ENCODE results near the gene MYO1D.

The MYO1D gene

DNA sequence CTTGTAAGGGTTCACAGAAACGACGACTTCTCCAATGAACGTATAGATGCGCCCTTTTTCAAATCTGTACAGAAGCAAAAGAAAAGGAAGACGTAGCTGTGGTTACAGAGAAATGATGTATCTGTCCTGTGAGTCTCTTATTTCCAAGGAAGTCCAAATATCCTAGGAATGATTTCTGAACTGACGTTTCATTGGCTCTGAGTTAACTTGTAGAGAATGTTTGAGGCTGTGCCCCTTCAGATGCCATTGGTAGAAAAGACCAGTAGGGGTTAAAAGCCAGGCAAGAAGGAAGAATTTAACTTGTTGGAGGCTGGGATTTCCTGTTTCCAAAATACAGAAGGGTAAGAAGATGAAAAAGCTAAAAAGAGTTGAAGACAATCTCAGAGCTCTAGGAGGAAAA is 96.2 kb downstream of the MYO1D start:
- Histone ChIP-seq H3K27ac (ENCODE audit: low read length) (no peak overlapping the region), H3K27me3 (ENCODE audit: control insufficient read depth in 1 of 2, insufficient read depth in 2 of 2, low read length in 2 of 2) (no peaks in the 10 kb centered on the region), H3K4me1 (ENCODE audit: control insufficient read depth, insufficient read depth, low read length) (no peaks in the 10 kb centered on the region), H3K9ac (ENCODE audit: low read length in 2 of 2) (no peak overlapping the region), H3K4me3 (ENCODE audit: low read length in 2 of 2) (no peak overlapping the region), H3K36me3 (ENCODE audit: control insufficient read depth in 2 of 2, insufficient read depth in 2 of 2, low read length in 2 of 2) (no peaks in the 10 kb centered on the region), H3K9me3 (ENCODE audit: control insufficient read depth in 2 of 2, low read length in 2 of 2) (no peaks in the 10 kb centered on the region)

DNA sequence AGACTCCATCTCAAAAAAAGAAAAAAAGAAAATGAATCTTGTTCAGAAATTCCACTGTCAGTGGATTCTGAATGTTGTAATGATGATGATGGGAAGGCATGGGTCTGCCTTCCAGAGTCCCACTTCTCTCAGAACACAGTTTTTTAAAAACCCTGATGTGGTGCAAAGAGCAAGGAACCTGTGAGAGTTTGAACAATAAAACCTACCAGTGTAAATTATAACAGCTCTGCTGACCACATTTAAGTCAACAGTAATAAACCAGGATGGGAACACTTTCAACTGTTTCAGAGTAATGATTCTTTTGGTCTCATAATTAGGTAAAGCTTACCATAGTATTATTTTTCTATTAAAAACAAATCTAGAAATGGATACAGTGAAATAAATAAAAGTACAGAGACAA is 99.0 kb downstream of the MYO1D start:
- no peaks in the 10 kb centered on the region for H3K9me3 ChIP-seq (ENCODE audit: control insufficient read depth in 2 of 2, low read length in 2 of 2)
- H3K27ac ChIP-seq (ENCODE audit: low read length), result no peak overlapping the region
- H3K36me3 ChIP-seq (ENCODE audit: control insufficient read depth in 2 of 2, insufficient read depth in 2 of 2, low read length in 2 of 2), result no peaks in the 10 kb centered on the region
- no peak overlapping the region for H3K9ac ChIP-seq (ENCODE audit: low read length in 2 of 2)
- H3K4me1 ChIP-seq (ENCODE audit: control insufficient read depth, insufficient read depth, low read length), result no peaks in the 10 kb centered on the region
- no peaks in the 10 kb centered on the region for H3K27me3 ChIP-seq (ENCODE audit: control insufficient read depth in 1 of 2, insufficient read depth in 2 of 2, low read length in 2 of 2)
- H3K4me3 ChIP-seq (ENCODE audit: low read length in 2 of 2), result no peak overlapping the region

DNA sequence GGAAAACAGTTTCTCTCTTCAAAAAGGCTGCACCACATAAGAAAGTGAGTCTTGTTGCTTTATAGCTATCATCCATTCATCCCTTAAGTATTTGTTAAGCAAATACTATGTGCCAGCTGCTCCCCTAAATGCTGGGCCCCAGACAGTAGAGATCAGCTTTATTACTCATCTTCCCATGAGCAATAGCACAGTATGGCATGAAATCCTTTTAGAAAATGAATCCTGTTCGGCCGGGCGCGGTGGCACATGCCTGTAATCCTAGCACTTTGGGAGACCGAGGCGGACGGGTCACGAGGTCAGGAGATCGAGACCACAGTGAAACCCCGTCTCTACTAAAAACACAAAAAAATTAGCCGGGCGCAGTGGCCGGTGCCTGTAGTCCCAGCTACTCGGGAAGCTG is 99.5 kb downstream of the MYO1D start:
- H3K36me3 ChIP-seq (ENCODE audit: control insufficient read depth in 2 of 2, insufficient read depth in 2 of 2, low read length in 2 of 2), result peaks cover 0 to under 1% of the 10 kb centered on the region in 2 donors
- H3K9me3 ChIP-seq (ENCODE audit: control insufficient read depth in 2 of 2, low read length in 2 of 2), result no peaks in the 10 kb centered on the region
- no peak overlapping the region for H3K4me3 ChIP-seq (ENCODE audit: low read length in 2 of 2)
- no peak overlapping the region for H3K27ac ChIP-seq (ENCODE audit: low read length)
- H3K27me3 ChIP-seq (ENCODE audit: control insufficient read depth in 1 of 2, insufficient read depth in 2 of 2, low read length in 2 of 2), result no peaks in the 10 kb centered on the region
- H3K9ac ChIP-seq (ENCODE audit: low read length in 2 of 2), result no peak overlapping the region
- H3K4me1 ChIP-seq (ENCODE audit: control insufficient read depth, insufficient read depth, low read length), result no peaks in the 10 kb centered on the region

DNA sequence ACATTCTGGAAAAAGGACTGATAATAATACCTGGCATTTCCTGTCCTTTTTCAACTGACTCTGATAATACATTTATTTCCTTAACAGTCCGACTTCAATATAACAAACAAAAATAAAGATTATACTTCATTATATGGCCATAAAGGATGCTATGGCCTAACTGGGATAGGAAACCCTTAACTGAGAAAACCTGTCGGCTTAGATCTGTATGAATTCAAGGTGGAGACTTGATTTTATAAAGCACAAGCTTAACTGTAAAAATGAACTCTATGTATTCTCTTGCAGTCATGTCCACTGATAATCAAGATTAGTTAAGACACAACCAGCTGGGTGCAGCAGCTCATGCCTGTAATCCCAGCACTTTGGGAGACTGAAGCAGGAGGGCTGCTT is 102.2 kb downstream of the MYO1D start:
- Histone ChIP-seq H3K27ac (ENCODE audit: low read length) (no peak overlapping the region), H3K9ac (ENCODE audit: low read length in 2 of 2) (no peak overlapping the region)

DNA sequence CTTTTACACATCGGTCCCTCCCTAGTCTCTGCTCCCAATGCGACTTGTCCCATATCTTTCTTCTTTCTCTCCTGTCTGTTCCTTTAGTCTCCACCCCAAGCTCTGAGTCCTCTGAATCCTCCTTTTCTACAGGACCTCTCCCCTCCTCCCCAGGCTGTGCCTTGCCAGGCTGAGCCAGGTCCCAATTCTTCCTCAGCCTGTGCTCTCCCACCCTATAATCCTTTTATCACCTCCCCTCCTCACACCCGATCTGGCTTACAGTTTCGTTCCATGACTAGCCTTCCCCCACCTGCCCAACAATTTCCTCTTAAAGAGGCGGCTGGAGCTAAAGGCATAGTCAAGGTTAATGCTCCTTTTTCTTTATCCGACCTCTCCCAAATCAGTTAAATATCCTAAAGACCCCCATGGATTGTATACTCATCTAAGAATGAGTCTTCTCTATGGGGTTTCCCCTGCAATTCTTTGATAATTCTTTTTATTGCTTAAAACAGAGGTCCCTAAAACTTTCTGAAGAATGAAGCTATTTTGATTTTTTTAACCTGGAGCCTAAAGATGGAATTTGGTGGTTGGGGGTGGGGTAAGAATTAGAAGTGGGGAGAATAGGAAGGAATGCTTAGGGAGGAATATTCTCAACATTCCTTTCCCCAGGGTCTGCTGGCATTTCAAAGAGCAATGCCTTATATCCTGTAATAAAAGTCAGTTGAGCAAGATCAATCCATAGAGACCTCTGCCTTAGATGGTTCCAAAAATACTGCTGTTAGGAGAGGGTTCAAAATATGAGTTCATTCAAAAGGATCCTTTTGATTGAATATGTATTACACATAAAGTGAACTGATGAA is 102.8 kb downstream of the MYO1D start:
- H3K4me3 ChIP-seq (ENCODE audit: low read length in 2 of 2), result no peak overlapping the region
- H3K9ac ChIP-seq (ENCODE audit: low read length in 2 of 2), result no peak overlapping the region
- H3K36me3 ChIP-seq (ENCODE audit: control insufficient read depth in 2 of 2, insufficient read depth in 2 of 2, low read length in 2 of 2), result peaks cover 0 to 2% of the 10 kb centered on the region in 2 donors
- H3K27ac ChIP-seq (ENCODE audit: low read length), result no peak overlapping the region
- no peaks in the 10 kb centered on the region for H3K27me3 ChIP-seq (ENCODE audit: control insufficient read depth in 1 of 2, insufficient read depth in 2 of 2, low read length in 2 of 2)
- H3K4me1 ChIP-seq (ENCODE audit: control insufficient read depth, insufficient read depth, low read length), result no peaks in the 10 kb centered on the region
- H3K9me3 ChIP-seq (ENCODE audit: control insufficient read depth in 2 of 2, low read length in 2 of 2), result no peaks in the 10 kb centered on the region

More for the DNA sequence above, 102.2 kb downstream of the MYO1D start:
- no peak overlapping the region for H3K4me3 ChIP-seq (ENCODE audit: low read length in 2 of 2)
- H3K27me3 ChIP-seq (ENCODE audit: control insufficient read depth in 1 of 2, insufficient read depth in 2 of 2, low read length in 2 of 2), result no peaks in the 10 kb centered on the region
- H3K9me3 ChIP-seq (ENCODE audit: control insufficient read depth in 2 of 2, low read length in 2 of 2), result no peaks in the 10 kb centered on the region
- no peaks in the 10 kb centered on the region for H3K4me1 ChIP-seq (ENCODE audit: control insufficient read depth, insufficient read depth, low read length)
- H3K36me3 ChIP-seq (ENCODE audit: control insufficient read depth in 2 of 2, insufficient read depth in 2 of 2, low read length in 2 of 2), result peaks cover 0 to 2% of the 10 kb centered on the region in 2 donors

DNA sequence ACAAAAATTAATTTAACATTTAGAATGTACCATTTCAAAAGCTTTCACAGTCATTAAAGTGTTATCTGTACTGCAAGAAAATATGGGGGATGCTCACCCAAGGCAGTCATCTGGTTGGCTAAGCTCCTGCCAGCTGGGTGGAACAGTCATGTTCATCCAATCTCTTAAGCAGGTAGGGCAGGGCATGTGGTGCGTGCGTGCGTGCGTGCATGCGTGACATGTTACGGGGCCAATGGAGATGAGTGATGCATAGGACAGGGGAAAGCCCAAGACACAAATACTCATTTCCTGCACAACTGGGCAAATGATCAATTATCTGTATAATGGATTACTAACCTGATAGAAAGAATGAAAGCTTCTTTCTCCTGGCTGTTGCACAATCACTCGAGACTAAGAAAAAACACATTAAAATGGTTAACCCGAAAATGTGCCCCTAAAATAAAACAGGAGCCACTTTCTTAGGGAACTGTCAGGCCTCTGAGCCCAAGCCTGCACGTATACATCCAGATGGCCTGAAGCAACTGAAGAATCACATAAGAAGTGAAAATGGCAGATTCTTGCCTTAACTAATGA is 104.4 kb downstream of the MYO1D start:
- Histone ChIP-seq H3K27ac (ENCODE audit: low read length) (no peak overlapping the region), H3K4me1 (ENCODE audit: control insufficient read depth, insufficient read depth, low read length) (no peaks in the 10 kb centered on the region), H3K9ac (ENCODE audit: low read length in 2 of 2) (no peak overlapping the region), H3K4me3 (ENCODE audit: low read length in 2 of 2) (no peak overlapping the region), H3K9me3 (ENCODE audit: control insufficient read depth in 2 of 2, low read length in 2 of 2) (no peaks in the 10 kb centered on the region), H3K27me3 (ENCODE audit: control insufficient read depth in 1 of 2, insufficient read depth in 2 of 2, low read length in 2 of 2) (no peaks in the 10 kb centered on the region), H3K36me3 (ENCODE audit: control insufficient read depth in 2 of 2, insufficient read depth in 2 of 2, low read length in 2 of 2) (peaks cover 0 to 2% of the 10 kb centered on the region in 2 donors)

DNA sequence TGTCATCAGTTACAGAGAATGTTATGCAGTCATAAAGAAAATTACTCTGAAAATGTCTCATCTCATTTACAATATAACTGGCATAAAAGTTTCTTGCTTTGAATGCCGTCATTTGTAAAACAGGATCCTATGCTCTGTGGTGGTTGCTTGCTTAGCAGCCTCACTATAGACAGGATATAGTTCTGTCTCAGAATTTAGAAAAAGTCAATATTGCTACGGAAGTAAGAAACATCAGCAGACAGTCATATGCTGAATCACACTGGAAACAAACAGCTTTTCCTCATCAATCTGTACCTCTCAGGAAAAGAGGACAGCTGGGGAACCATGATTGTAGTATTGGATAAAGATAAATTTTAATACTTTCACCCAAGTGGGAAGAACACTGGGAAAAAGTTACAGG is 105.5 kb downstream of the MYO1D start:
- H3K9me3 ChIP-seq (ENCODE audit: control insufficient read depth in 2 of 2, low read length in 2 of 2), result no peaks in the 10 kb centered on the region
- H3K9ac ChIP-seq (ENCODE audit: low read length in 2 of 2), result no peak overlapping the region
- no peak overlapping the region for H3K4me3 ChIP-seq (ENCODE audit: low read length in 2 of 2)
- H3K4me1 ChIP-seq (ENCODE audit: control insufficient read depth, insufficient read depth, low read length), result no peaks in the 10 kb centered on the region
- no peak overlapping the region for H3K27ac ChIP-seq (ENCODE audit: low read length)
- H3K36me3 ChIP-seq (ENCODE audit: control insufficient read depth in 2 of 2, insufficient read depth in 2 of 2, low read length in 2 of 2), result peaks cover 0 to 2% of the 10 kb centered on the region in 2 donors
- no peaks in the 10 kb centered on the region for H3K27me3 ChIP-seq (ENCODE audit: control insufficient read depth in 1 of 2, insufficient read depth in 2 of 2, low read length in 2 of 2)

DNA sequence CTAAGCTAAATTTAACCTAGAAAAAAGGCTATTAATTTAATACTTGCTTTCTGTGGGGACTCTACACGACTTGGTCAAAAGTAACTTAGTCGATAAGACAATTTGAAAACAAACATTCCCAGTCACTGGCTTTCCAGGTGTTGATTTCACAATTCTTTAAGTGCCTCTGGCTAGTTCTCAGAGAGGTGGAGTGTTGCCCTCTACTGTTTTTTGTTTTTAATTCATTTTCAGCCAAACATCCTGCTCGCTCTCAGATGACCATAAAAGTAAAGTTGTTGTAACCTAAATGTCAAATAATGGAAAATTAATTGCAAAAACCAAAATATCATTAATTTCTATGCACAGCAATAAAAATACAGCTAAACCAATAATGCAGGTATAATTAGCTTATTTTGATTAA is 107.1 kb downstream of the MYO1D start:
- Histone ChIP-seq H3K9me3 (ENCODE audit: control insufficient read depth in 2 of 2, low read length in 2 of 2) (no peaks in the 10 kb centered on the region), H3K4me3 (ENCODE audit: low read length in 2 of 2) (no peak overlapping the region), H3K27me3 (ENCODE audit: control insufficient read depth in 1 of 2, insufficient read depth in 2 of 2, low read length in 2 of 2) (no peaks in the 10 kb centered on the region), H3K27ac (ENCODE audit: low read length) (no peak overlapping the region), H3K36me3 (ENCODE audit: control insufficient read depth in 2 of 2, insufficient read depth in 2 of 2, low read length in 2 of 2) (peaks cover 0 to 2% of the 10 kb centered on the region in 2 donors), H3K4me1 (ENCODE audit: control insufficient read depth, insufficient read depth, low read length) (no peaks in the 10 kb centered on the region), H3K9ac (ENCODE audit: low read length in 2 of 2) (no peak overlapping the region)

DNA sequence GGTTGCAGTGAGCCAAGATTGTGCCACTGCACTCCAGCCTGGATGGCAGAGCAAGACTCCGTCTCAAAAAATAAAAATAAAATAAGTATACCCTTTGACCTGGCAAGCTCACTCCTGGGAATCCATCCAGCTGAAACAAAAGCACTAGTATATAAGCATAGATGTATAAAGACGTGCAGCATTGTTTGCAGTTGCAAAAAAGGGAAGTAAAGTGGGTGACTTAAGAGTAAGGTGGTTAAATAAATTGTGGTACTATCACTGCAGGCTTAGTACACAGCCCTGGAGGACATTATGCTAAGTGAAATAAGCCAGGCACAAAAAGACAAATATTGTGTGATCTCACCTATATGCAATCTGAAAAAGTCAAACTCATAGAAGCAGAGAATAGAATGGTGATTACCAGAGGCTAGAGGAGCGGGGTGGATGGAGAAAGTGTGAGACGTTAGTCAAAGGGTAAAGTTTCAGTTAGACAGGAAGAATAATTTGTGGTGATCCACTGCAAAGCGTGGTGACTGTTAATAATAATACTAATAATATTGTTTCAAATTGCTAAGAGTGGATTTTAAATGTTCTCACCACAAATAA is 113.0 kb downstream of the MYO1D start:
- no peaks in the 10 kb centered on the region for H3K4me1 ChIP-seq (ENCODE audit: control insufficient read depth, insufficient read depth, low read length)
- no peaks in the 10 kb centered on the region for H3K9me3 ChIP-seq (ENCODE audit: control insufficient read depth in 2 of 2, low read length in 2 of 2)
- H3K36me3 ChIP-seq (ENCODE audit: control insufficient read depth in 2 of 2, insufficient read depth in 2 of 2, low read length in 2 of 2), result peaks cover 0 to 3% of the 10 kb centered on the region in 2 donors

DNA sequence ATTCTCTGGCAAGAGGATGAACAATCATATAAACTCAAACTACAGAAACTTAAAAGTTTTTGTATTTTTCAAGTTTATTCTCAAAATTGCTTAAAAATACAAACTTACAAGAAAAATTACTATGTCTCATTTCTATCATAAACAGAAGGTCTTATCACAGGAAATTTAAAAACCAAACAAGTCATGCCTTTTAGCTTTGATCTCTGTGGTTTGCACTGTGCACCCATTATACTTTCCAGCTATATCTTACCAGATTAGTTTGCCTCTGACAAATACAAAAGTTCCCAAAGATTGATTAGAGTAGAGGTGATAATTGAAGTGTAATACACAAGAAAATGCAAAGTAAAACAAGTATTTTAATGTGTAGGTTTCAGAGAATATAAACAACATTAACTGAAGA is 117.4 kb downstream of the MYO1D start:
- H3K4me1 ChIP-seq (ENCODE audit: control insufficient read depth, insufficient read depth, low read length), result no peaks in the 10 kb centered on the region
- H3K4me3 ChIP-seq (ENCODE audit: low read length in 2 of 2), result no peak overlapping the region
- peaks cover 0 to 3% of the 10 kb centered on the region in 2 donors for H3K36me3 ChIP-seq (ENCODE audit: control insufficient read depth in 2 of 2, insufficient read depth in 2 of 2, low read length in 2 of 2)
- H3K27me3 ChIP-seq (ENCODE audit: control insufficient read depth in 1 of 2, insufficient read depth in 2 of 2, low read length in 2 of 2), result no peaks in the 10 kb centered on the region
- no peak overlapping the region for H3K27ac ChIP-seq (ENCODE audit: low read length)
- H3K9ac ChIP-seq (ENCODE audit: low read length in 2 of 2), result no peak overlapping the region
- H3K9me3 ChIP-seq (ENCODE audit: control insufficient read depth in 2 of 2, low read length in 2 of 2), result no peaks in the 10 kb centered on the region

More for the DNA sequence above, 113.0 kb downstream of the MYO1D start:
- no peak overlapping the region for H3K27ac ChIP-seq (ENCODE audit: low read length)
- H3K9ac ChIP-seq (ENCODE audit: low read length in 2 of 2), result no peak overlapping the region
- no peaks in the 10 kb centered on the region for H3K27me3 ChIP-seq (ENCODE audit: control insufficient read depth in 1 of 2, insufficient read depth in 2 of 2, low read length in 2 of 2)
- no peak overlapping the region for H3K4me3 ChIP-seq (ENCODE audit: low read length in 2 of 2)

DNA sequence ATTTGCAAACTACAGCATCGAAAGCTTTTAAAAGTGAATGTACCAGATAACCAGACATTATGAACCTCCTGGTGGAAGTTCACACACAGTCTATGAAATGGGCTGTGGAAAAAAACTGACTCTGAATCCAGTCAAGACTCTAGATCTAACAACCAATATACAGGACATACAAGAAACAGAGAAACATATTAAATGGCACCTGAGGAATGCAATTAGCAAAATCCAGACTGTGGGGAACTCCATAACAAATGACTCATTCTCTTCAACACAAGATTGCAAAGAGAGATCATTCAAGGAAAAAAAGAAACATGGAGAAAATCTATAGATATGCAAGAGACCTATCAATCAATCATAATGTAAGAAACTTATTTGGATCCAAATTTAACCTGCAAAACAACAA is 119.0 kb downstream of the MYO1D start:
- H3K9me3 ChIP-seq (ENCODE audit: control insufficient read depth in 2 of 2, low read length in 2 of 2), result no peaks in the 10 kb centered on the region
- no peak overlapping the region for H3K27ac ChIP-seq (ENCODE audit: low read length)
- H3K9ac ChIP-seq (ENCODE audit: low read length in 2 of 2), result no peak overlapping the region
- H3K4me3 ChIP-seq (ENCODE audit: low read length in 2 of 2), result no peak overlapping the region
- no peaks in the 10 kb centered on the region for H3K27me3 ChIP-seq (ENCODE audit: control insufficient read depth in 1 of 2, insufficient read depth in 2 of 2, low read length in 2 of 2)
- peaks cover 0 to 3% of the 10 kb centered on the region in 2 donors for H3K36me3 ChIP-seq (ENCODE audit: control insufficient read depth in 2 of 2, insufficient read depth in 2 of 2, low read length in 2 of 2)
- H3K4me1 ChIP-seq (ENCODE audit: control insufficient read depth, insufficient read depth, low read length), result no peaks in the 10 kb centered on the region
